NT2/D1 (cell line): Measurements from ENCODE around the gene TMEM60.

Experiments used
- DNase-seq: peaks from one replicate; pipeline ENCODE4 v3.0.0-alpha.2; 2011; ENCODE audit warnings: low read depth, low spot score
- H3K27me3 ChIP-seq: 2 replicates; pipeline ENCODE4 v1.6.0; 2011; ENCODE audit warnings: mild to moderate bottlenecking; ENCODE audit not compliant: insufficient read length, insufficient read depth
- H3K36me3 ChIP-seq: 2 replicates; pipeline ENCODE4 v1.6.1; 2011; ENCODE audit warnings: mild to moderate bottlenecking, low read length, mixed read lengths; ENCODE audit not compliant: insufficient read depth, insufficient read length
- H3K4me1 ChIP-seq: 2 replicates; pipeline ENCODE4 v1.5.1; 2011; ENCODE audit not compliant: insufficient read depth, insufficient read length
- H3K4me3 ChIP-seq: 2 replicates; pipeline ENCODE4 v1.5.1; 2011; ENCODE audit warnings: low read depth; ENCODE audit not compliant: insufficient read length
- H3K9ac ChIP-seq: 2 replicates; pipeline ENCODE4 v1.6.0; 2011; ENCODE audit warnings: low read depth; ENCODE audit not compliant: insufficient read length
- H3K9me3 ChIP-seq: 2 replicates; pipeline ENCODE4 v1.5.1; 2011; ENCODE audit warnings: mild to moderate bottlenecking, low read length; ENCODE audit not compliant: insufficient read depth
- SUZ12 ChIP-seq: IDR thresholded peaks from 2 replicates; pipeline ENCODE4 v1.6.1; 2011; ENCODE audit not compliant: insufficient read length, insufficient read depth; ENCODE audit errors: extremely low read depth
- YY1 ChIP-seq: IDR thresholded peaks from 2 replicates; pipeline ENCODE4 v1.6.1; 2011; ENCODE audit not compliant: insufficient read length, insufficient read depth
- ZNF274 ChIP-seq: IDR thresholded peaks from 2 replicates; pipeline ENCODE4 v1.6.1; 2011; ENCODE audit warnings: mild to moderate bottlenecking, low read depth, low read length

The TMEM60 gene

GRCh38 chr7:77833136-77833535 is 34.9 kb upstream of the TMEM60 start:
- H3K4me3 ChIP-seq: no peak overlapping the region
- H3K36me3 ChIP-seq: no peaks in the 10 kb centered on the region
- no peak for DNase-seq
- H3K4me1 ChIP-seq: no peaks in the 10 kb centered on the region
- H3K27me3 ChIP-seq: no peaks in the 10 kb centered on the region
- no peak for TF ChIP-seq YY1
- H3K9ac ChIP-seq: no peak overlapping the region
- no peaks in the 10 kb centered on the region for H3K9me3 ChIP-seq

GRCh38 chr7:77831953-77832352 is 33.7 kb upstream of the TMEM60 start:
- no peak overlapping the region for H3K9ac ChIP-seq
- no peak for TF ChIP-seq ZNF274
- TF ChIP-seq YY1: no peak
- TF ChIP-seq SUZ12: no peak
- no peaks in the 10 kb centered on the region for H3K27me3 ChIP-seq
- DNase-seq: no peak
- H3K4me1 ChIP-seq: no peaks in the 10 kb centered on the region
- H3K4me3 ChIP-seq: no peak overlapping the region
- H3K36me3 ChIP-seq: no peaks in the 10 kb centered on the region
- H3K9me3 ChIP-seq: no peaks in the 10 kb centered on the region

- Histone ChIP-seq H3K4me3 (no peak overlapping the region), H3K9ac (no peak overlapping the region), H3K9me3 (no peaks in the 10 kb centered on the region), H3K36me3 (no peaks in the 10 kb centered on the region), H3K27me3 (no peaks in the 10 kb centered on the region), H3K4me1 (no peaks in the 10 kb centered on the region)
- TF ChIP-seq YY1 (no peak), ZNF274 (no peak), SUZ12 (no peak)
- DNase-seq: no peak
Measured at GRCh38 chr7:77831481-77831880, 33.2 kb upstream of the TMEM60 start.

GRCh38 chr7:77830649-77831355 is 32.6 kb upstream of the TMEM60 start:
- no peak for TF ChIP-seq YY1
- no peak for TF ChIP-seq SUZ12
- no peak for TF ChIP-seq ZNF274
- no peak overlapping the region for H3K4me3 ChIP-seq
- H3K9me3 ChIP-seq: no peaks in the 10 kb centered on the region
- DNase-seq: no peak
- H3K36me3 ChIP-seq: no peaks in the 10 kb centered on the region
- H3K9ac ChIP-seq: no peak overlapping the region
- no peaks in the 10 kb centered on the region for H3K27me3 ChIP-seq
- H3K4me1 ChIP-seq: no peaks in the 10 kb centered on the region

- Histone ChIP-seq H3K4me3 (no peak overlapping the region), H3K36me3 (no peaks in the 10 kb centered on the region), H3K9me3 (no peaks in the 10 kb centered on the region), H3K9ac (no peak overlapping the region), H3K4me1 (no peaks in the 10 kb centered on the region), H3K27me3 (no peaks in the 10 kb centered on the region)
- DNase-seq: no peak
- no peak for TF ChIP-seq ZNF274
- no peak for TF ChIP-seq SUZ12
- TF ChIP-seq YY1: no peak
Measured at GRCh38 chr7:77827999-77828398, 29.8 kb upstream of the TMEM60 start.

- Histone ChIP-seq H3K4me1 (no peaks in the 10 kb centered on the region), H3K4me3 (no peak overlapping the region), H3K9me3 (peaks cover 7% of the 10 kb centered on the region), H3K36me3 (no peaks in the 10 kb centered on the region), H3K27me3 (no peaks in the 10 kb centered on the region), H3K9ac (no peak overlapping the region)
- DNase-seq: no peak
- no peak for TF ChIP-seq YY1
- TF ChIP-seq SUZ12: no peak
- TF ChIP-seq ZNF274: no peak
Measured at GRCh38 chr7:77826300-77826699, 28.1 kb upstream of the TMEM60 start.

- no peaks in the 10 kb centered on the region for H3K36me3 ChIP-seq
- no peak overlapping the region for H3K4me3 ChIP-seq
- H3K27me3 ChIP-seq: no peaks in the 10 kb centered on the region
- H3K9me3 ChIP-seq: peaks cover 19% of the 10 kb centered on the region
- DNase-seq: no peak
- no peak for TF ChIP-seq ZNF274
- no peak for TF ChIP-seq SUZ12
- no peak for TF ChIP-seq YY1
- H3K9ac ChIP-seq: no peak overlapping the region
- no peaks in the 10 kb centered on the region for H3K4me1 ChIP-seq
Measured at GRCh38 chr7:77825131-77825530, 26.9 kb upstream of the TMEM60 start.

GRCh38 chr7:77824636-77825035 is 26.4 kb upstream of the TMEM60 start:
- TF ChIP-seq SUZ12: no peak
- no peak for TF ChIP-seq ZNF274
- TF ChIP-seq YY1: no peak
- no peaks in the 10 kb centered on the region for H3K4me1 ChIP-seq
- H3K36me3 ChIP-seq: no peaks in the 10 kb centered on the region
- H3K27me3 ChIP-seq: no peaks in the 10 kb centered on the region
- peaks cover 19% of the 10 kb centered on the region for H3K9me3 ChIP-seq
- H3K4me3 ChIP-seq: no peak overlapping the region
- no peak overlapping the region for H3K9ac ChIP-seq
- no peak for DNase-seq
